Raji (cell line): ENCODE results near the gene C12orf54.

Experiments
- POLR2A ChIP-seq: IDR thresholded peaks from 2 replicates; pipeline ENCODE4 v1.6.1; 2011; ENCODE audit warnings: low read depth, low read length, control low read depth; ENCODE audit not compliant: insufficient read depth

C12orf54 gene

DNA sequence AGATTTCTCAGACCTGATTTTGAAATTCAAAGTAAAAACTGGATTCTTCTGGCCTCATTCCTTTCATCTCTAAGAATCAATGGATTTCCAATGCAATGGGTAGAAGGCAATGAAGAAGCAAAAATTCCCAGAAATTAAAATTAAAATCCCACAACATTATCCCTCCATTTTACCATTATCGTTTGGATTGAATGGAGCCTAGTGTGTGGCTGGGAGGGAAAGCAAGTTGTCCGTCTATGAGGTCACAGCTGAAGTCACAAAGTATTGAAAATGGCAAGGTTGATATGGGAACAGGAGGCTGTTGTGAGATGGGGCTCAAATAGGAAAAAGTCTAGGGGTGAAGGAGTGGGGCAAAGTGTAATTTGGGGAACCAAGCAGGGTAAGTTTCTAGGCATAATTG lies at the start of gene C12orf54:
Gene C12orf54, plus strand, starts transcription at position 301 of the 400 bp plus-strand sequence. CDS start 799 bp downstream, outside the sequence.
- TF ChIP-seq POLR2A, result no peak

- TF ChIP-seq POLR2A, result no peak
Observed at GRCh38 chr12:48441069-48441468, 41.2 kb upstream of the C12orf54 start.

GRCh38 chr12:48442179-48442847 lies 40.0 kb upstream of the C12orf54 start:
- no peak for TF ChIP-seq POLR2A

- TF ChIP-seq POLR2A, result no peak
Observed at GRCh38 chr12:48445538-48445937, 36.8 kb upstream of the C12orf54 start.

- no peak for TF ChIP-seq POLR2A
Observed at GRCh38 chr12:48446161-48446776, 36.0 kb upstream of the C12orf54 start.

DNA sequence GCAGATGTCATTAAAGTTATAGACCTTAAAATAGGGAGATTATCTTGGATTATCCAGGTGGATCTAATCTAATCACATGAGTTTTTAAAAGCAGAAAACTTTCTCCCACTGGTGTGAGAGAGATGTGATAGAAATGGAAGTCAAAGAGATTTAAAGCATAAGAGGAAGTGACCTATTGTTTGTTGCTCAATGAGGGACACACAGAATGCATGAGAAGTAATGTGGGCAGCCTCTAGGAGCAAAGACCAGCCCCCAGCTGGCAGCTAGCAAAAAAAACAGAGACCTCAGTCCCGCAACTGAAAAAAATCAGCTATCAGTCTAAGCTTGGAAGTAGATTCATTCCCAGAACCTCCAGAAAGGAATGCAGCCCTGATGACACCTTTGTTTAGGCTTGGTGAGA lies 34.5 kb upstream of the C12orf54 start:
- TF ChIP-seq POLR2A, result no peak

- TF ChIP-seq POLR2A, result no peak
Observed at GRCh38 chr12:48451372-48451771, 30.9 kb upstream of the C12orf54 start.

DNA sequence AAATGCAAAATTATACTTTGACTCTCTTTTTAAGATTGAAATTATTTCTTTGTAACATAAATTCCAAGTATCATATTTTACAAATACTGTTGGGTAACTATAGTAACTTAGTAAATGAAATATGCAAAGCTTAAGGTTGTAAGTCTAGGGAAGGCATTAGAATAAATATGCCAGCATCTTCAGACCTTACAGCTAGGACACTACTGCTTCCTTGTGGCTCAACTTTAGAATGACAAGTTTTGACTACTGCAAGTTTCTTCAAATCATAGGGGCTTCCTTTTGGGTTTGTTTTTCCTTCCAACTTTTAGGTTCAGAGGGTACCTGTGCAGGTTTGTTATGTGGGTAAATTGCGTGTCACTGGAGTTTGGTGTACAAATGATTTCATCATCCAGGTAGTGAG lies 27.6 kb upstream of the C12orf54 start:
- no peak for TF ChIP-seq POLR2A

- no peak for TF ChIP-seq POLR2A
Observed at GRCh38 chr12:48455116-48455515, 27.2 kb upstream of the C12orf54 start.

- TF ChIP-seq POLR2A, result no peak
Observed at GRCh38 chr12:48459259-48459658, 23.0 kb upstream of the C12orf54 start.

- TF ChIP-seq POLR2A, result no peak
Observed at GRCh38 chr12:48472259-48472658, 10.0 kb upstream of the C12orf54 start, which contains the start of gene ANP32D. Gene ANP32D, plus strand, starts transcription at chr12:48472559. Its CDS starts 106 bp downstream, at chr12:48472665.

DNA sequence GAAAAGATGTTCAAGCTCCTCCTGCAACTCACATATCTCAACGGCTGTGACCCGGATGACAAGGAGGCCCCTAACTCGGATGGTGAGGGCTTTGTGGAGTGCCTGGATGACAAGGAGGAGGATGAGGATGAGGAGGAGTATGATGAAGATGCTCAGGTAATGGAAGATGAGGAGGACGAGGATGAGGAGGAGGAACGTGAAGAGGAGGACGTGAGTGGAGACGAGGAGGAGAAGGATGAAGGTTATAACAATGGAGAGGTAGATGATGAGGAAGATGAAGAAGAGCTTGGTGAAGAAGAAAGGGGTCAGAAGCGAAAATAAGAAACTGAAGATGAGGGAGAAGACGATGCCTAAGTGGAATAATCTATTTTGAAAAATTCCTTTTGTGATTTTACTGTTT lies 9.2 kb upstream of the C12orf54 start:
- TF ChIP-seq POLR2A, result no peak

GRCh38 chr12:48482930-48483329 lies 632 bp downstream of the C12orf54 start:
- no peak for TF ChIP-seq POLR2A

DNA sequence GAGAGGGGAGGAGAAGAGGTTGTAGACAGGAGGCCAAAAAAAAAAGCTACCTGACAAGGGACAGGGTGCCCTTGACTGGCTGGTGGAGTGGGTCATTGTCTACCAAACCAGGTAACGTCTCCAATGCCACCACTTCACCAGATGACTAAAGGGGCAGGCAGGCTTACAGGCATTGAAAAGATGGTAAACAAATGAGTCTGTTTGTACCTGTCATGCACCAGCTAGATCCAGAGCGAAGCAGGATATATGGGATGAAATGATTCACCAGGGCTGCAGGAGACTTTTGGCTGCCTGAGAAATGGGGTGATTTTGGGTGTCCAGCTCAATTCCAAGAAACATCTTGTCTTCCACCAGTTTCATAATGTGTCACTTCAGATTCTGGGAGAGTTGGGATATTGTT lies 4.0 kb downstream of the C12orf54 start:
- TF ChIP-seq POLR2A, result no peak

- no peak for TF ChIP-seq POLR2A
Observed at GRCh38 chr12:48486679-48487078, 4.4 kb downstream of the C12orf54 start.

GRCh38 chr12:48489012-48489411 lies 6.7 kb downstream of the C12orf54 start:
- no peak for TF ChIP-seq POLR2A

- no peak for TF ChIP-seq POLR2A
Observed at GRCh38 chr12:48508987-48509386, 26.7 kb downstream of the C12orf54 start.
